ENCODE data around the gene CCDC85A.

DNA sequence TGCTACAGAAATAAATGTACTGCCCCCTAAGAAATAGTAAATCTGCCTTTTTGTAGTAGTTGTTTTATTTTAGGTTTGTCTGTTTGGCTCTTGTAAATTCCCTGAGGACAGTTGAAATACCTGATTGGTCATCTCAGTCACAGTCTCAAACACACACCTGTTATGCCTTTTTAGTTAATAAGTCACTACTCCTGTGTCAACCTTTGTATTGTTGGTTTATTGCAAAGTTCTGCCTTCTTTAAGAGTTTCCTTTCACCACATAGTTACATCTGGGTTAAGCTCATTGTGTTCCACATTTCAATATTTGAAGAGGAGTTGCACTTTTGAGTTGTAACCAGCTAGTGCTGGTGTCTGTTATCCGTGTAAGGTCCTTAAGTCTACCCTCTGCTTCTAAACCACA, 198.7 kb downstream of the CCDC85A start:
- TF ChIP-seq, protein P1, sequence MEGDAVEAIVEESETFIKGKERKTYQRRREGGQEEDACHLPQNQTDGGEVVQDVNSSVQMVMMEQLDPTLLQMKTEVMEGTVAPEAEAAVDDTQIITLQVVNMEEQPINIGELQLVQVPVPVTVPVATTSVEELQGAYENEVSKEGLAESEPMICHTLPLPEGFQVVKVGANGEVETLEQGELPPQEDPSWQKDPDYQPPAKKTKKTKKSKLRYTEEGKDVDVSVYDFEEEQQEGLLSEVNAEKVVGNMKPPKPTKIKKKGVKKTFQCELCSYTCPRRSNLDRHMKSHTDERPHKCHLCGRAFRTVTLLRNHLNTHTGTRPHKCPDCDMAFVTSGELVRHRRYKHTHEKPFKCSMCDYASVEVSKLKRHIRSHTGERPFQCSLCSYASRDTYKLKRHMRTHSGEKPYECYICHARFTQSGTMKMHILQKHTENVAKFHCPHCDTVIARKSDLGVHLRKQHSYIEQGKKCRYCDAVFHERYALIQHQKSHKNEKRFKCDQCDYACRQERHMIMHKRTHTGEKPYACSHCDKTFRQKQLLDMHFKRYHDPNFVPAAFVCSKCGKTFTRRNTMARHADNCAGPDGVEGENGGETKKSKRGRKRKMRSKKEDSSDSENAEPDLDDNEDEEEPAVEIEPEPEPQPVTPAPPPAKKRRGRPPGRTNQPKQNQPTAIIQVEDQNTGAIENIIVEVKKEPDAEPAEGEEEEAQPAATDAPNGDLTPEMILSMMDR (conservative IDR thresholded peaks at IDR 0.05), result no peak
- no peak for TF ChIP-seq ZFX (IDR thresholded peaks at IDR 0.05)

All from C4-2B (cell line).